GM12873 (cell line): ENCODE measurements around the gene SYCE1L.

ENCODE experiments used
- TF ChIP-seq, protein P1 (sequence below): IDR thresholded peaks from 2 replicates; pipeline ENCODE4 v1.5.1; 2012; ENCODE audit warnings: low read depth, mild to moderate bottlenecking, moderate library complexity, low read length, control low read depth; ENCODE audit not compliant: insufficient read depth; ENCODE audit errors: missing control alignments

SYCE1L gene

DNA sequence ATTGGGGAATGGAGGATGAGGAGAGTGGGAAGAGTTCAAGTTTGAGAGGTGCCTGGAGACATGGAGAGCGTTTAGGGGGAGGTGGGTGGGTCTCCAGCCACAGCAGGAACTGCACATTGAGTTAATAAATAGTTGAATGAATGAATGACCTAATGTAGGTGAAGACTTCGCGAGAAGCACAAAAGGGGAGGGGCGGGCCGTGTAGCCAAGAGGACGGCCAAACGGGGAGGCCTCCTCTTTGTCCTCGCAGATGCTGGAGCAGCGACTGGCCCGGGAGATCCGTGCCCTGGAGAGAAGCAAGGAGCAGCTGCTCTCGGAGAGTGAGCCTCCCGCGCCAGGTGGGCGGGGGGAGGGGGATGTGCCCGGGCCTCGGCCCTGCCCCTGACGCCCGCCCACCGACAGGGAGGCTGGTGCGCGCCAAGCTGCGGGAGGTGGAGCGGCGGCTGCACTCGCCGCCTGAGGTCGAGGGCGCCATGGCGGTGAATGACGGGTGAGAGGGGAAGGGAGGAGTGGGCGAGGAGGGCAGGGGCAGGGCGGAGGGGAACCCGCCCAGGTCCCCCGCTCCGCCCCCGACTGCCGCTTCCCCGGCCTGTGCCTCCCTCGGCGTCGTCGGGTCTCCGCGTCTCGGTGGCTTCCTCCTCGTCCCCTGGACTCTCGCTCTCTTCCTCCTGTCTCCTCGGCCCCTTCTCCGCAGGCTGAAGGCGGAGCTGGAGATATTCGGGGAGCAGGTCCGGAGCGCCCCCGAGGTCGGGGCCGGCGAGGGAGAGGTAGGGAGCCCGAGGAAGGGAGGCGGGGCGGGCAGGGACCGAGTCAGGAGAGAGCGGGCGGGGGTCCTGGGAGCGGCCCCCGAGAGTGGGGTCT lies 12.9 kb downstream of the SYCE1L start:
- TF ChIP-seq, protein P1, sequence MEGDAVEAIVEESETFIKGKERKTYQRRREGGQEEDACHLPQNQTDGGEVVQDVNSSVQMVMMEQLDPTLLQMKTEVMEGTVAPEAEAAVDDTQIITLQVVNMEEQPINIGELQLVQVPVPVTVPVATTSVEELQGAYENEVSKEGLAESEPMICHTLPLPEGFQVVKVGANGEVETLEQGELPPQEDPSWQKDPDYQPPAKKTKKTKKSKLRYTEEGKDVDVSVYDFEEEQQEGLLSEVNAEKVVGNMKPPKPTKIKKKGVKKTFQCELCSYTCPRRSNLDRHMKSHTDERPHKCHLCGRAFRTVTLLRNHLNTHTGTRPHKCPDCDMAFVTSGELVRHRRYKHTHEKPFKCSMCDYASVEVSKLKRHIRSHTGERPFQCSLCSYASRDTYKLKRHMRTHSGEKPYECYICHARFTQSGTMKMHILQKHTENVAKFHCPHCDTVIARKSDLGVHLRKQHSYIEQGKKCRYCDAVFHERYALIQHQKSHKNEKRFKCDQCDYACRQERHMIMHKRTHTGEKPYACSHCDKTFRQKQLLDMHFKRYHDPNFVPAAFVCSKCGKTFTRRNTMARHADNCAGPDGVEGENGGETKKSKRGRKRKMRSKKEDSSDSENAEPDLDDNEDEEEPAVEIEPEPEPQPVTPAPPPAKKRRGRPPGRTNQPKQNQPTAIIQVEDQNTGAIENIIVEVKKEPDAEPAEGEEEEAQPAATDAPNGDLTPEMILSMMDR, result no peak

DNA sequence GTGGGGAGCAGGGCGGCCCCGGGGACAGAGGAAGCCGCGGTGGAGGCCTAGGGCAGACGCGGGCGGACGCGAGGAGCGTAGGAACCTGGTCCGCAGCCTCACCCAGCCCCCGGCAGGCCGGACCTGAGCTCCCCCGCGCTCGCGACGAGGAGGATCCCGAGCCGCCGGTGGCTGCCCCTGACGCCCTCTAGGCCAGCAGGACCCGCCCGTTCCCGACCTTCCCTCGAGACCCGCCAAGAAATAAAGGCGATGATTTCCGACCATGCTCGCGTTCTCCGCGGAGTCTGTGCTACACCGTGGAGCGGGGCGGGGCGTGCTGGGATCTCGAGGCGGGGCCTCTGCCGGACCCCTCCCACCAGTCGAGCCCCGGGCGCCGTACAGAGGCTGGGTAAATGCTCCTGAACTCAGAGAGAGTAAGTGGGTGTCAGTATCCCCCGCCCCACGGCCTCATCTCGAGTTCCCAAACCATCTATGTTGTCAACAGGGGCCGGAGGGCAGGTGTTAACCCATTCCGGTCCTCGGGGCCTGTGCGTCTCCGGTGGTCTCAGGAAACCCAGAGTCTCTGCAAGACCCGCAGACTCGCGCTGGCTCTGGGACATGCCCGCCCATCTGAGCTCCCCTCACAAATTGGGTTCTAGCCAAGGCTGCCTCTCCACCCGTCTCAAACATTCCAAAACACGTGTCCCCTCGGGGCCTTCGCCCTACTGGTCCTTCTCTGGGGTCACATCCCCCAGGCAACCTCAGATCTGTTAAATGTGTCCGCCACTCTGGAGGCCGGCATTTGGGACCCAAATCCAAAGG lies 13.7 kb downstream of the SYCE1L start:
- TF ChIP-seq, protein P1, result no peak

DNA sequence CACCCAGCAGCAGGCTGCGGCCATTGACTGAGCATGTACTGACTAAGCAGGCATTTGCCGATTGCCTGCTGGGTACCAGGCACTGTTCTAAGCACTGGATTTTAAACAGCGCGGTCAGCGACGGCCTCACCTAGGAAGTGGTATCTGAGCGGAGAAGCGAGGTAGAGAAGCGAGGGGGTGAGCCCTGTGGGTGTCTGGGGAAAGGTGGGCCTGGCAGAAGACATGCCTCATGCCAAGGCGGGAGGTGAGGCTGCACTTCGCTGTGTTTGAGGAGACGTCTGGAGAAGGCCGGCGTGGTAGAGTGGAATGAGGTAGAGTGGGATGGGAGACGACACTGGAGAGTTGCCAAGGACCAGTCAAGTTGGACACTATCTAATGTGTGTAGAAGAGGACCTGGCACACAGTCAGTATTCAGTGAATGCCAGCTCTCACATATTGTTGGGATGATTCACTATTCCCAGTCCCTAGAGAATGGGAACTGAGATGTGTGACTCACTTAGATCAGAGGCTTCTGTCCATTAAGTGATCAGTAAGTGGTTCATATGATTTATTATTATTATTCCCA lies 14.4 kb downstream of the SYCE1L start:
- TF ChIP-seq, protein P1, result no peak

DNA sequence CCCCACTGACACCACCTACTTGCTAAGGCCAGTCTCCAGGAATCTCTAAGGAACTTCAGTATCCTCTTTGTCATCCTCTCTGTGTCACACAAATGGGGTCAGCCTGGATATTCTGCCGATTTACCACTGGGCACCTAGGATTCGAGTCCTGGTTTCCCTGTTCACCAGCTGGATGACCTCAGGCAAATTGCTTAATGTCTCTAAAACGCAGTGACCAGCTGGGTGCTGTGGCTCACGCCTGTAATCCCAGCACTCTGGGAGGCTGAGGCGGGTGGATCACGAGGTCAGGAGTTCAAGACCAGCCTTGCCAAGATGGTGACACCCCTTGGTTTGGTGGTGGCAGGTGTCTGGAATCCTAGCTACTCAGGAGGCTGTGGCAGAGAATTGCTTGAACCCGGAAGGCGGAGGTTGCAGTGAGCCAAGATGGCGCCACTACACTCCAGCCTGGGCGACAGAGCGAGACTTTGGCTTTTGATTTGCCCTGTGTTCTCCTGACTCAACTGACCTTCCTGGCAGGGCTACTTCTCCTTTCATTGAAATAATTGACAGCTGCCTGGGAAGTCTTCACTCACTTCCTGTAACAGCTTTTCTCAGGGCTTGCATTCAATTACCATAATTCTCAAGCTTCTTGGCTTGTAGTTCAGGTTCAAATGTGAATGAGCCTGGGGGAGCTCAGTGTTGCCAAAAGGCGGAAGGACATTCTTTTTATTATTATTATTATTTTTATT lies 15.4 kb downstream of the SYCE1L start:
- TF ChIP-seq, protein P1, result no peak

DNA sequence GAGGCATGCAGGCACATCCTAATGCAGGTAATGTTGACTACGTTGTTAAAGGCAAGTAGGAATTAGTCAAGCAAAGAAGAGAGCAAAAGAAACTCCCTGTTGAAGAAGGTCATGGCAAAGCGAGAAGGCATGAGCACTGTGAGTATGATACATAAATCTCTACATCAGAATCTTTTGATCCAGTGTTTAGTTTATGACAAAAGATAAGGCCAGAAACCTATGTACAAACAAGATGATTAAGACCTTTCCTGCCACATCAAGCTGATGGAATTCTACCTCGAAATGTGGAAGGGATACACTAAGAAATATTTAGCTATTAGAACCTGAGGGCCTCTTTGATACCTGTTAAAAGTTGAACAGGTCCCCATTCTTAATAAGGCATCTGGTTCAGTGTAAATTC lies 20.2 kb downstream of the SYCE1L start:
- TF ChIP-seq, protein P1, result no peak

DNA sequence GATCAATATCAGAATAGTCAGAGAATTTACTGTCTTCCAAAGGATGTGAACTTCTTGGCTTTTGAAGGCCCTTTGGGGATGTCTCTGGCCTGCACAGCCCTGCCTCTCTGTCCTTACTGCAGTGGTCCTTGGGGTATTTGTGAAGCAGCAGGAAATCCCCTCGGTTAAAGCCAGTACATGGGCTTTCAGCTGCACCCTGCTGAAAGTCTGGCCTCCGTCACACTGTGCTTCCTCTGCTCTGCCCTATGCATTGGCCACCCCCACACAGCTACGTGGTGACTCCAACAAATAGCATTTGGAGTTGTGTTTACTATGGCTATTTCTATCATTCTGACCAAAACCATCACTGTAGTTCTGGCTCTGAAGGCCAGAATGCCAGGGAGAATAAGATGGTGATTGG lies 21.2 kb downstream of the SYCE1L start:
- TF ChIP-seq, protein P1, result no peak
